Spleen (tissue), 11 donors: Measurements from ENCODE around the gene RNASE7. TPM values are rescaled to one million over a fixed set of nuclear protein-coding genes. Genes with fewer than 3 reads are reported as not detected.
A peak's percentile ranks its signal among the peaks of the same experiment; 100 is the strongest.

Source experiments
- DNase-seq: peaks from one replicate; pipeline ENCODE4 v3.0.0-alpha.2; 2020
- H3K27ac ChIP-seq, 8 donors: fragments of 200-600 bp; sonication (generic) in 7 of 8; 1 replicate in 4 of 8; 2 replicates in 4 of 8; pipeline versions ENCODE4 v1.5.0 to v1.8.0; 2016 to 2021; ENCODE audit warnings: inconsistent platforms in 4 of 8, mild to moderate bottlenecking in 4 of 8, moderate library complexity in 1 of 8
- H3K27me3 ChIP-seq, 7 donors: fragments of 200-600 bp; sonication (generic) in 6 of 7; replicated peaks in 1 of 7; 1 replicate in 4 of 7; 2 replicates in 3 of 7; pipeline versions ENCODE4 v1.5.0 to v1.8.0; 2016 to 2021; ENCODE audit warnings: inconsistent platforms in 3 of 7, mild to moderate bottlenecking in 1 of 7
- H3K36me3 ChIP-seq, 6 donors: fragments of 200-600 bp; sonication (generic) in 5 of 6; 1 replicate in 4 of 6; 2 replicates in 2 of 6; pipeline versions ENCODE4 v1.5.0 to v1.8.0; 2016 to 2021; ENCODE audit warnings: inconsistent platforms in 2 of 6
- H3K4me1 ChIP-seq, 6 donors: fragments of 200-600 bp; sonication (generic) in 5 of 6; 1 replicate in 3 of 6; 2 replicates in 3 of 6; pipeline versions ENCODE4 v1.5.0 to v1.8.0; 2016 to 2021; ENCODE audit warnings: inconsistent platforms in 3 of 6
- H3K4me3 ChIP-seq, 8 donors: fragments of 200-600 bp; sonication (generic) in 7 of 8; 1 replicate in 4 of 8; 2 replicates in 4 of 8; pipeline versions ENCODE4 v1.5.0 to v1.8.0; 2016 to 2021; ENCODE audit warnings: inconsistent platforms in 4 of 8, mild to moderate bottlenecking in 4 of 8, moderate library complexity in 2 of 8
- H3K9me3 ChIP-seq, 8 donors: fragments of 200-600 bp; sonication (generic) in 7 of 8; 1 replicate in 4 of 8; 2 replicates in 4 of 8; pipeline versions ENCODE4 v1.5.0 to v1.8.0; 2016 to 2021; ENCODE audit warnings: inconsistent platforms in 4 of 8
- POLR2A ChIP-seq, 3 donors: fragments of 450-650 bp; IDR thresholded peaks; one replicate each; pipeline ENCODE4 v1.5.1; 2017; ENCODE audit warnings: antibody characterized with exemption in 3 of 3, mild to moderate bottlenecking in 1 of 3
- POLR2AphosphoS5 ChIP-seq, 3 donors: sonication (generic); formaldehyde crosslinking; IDR thresholded peaks; one replicate each; pipeline ENCODE4 v1.5.1; 2017; ENCODE audit warnings: antibody characterized with exemption in 3 of 3
- WGBS, 5 donors: extraction: QIAGEN DNeasy Blood & Tissue Kit in 3 of 5; methylation state at CpG; one replicate each; pipeline versions ENCODE4 v1.1.5 to v1.1.7; 2013 to 2018; 5-methylcytosine and 5-hydroxymethylcytosine counted together
- intact Hi-C: fragments of 100-400 bp; cut with DNase I; formaldehyde crosslinking; loops from one replicate; pipeline ENCODE4 v1.15.0; 2023; ENCODE audit warnings: low total_unique reads
- polyA plus RNA-seq, 3 donors: library from polyadenylated mRNA; stranded (reverse); fragments of 200-250 nt; gene quantifications; one replicate each; pipeline ENCODE4 v1.2.1, GENCODE V29; 2013
- total RNA-seq, 7 donors: library from RNA; depleted of rRNA in 3 of 7; stranded (reverse); fragments of >200 nt in 3 of 7; fragmentation: NEBNext Ultra II Directional in 4 of 7; extraction: Animal tissue kit (Norgen Biotek cat#: 25700) in 4 of 7; gene quantifications; one replicate each; pipeline versions ENCODE4 v1.1.0 to v1.2.1, GENCODE V29; 2016 to 2021
- TF ChIP-seq, protein P1 (sequence below), 11 experiments: fragments of 200-600 bp in 7 of 11; fragments of 450-650 bp in 4 of 11; sonication (generic) in 4 of 11; IDR thresholded peaks in 8 of 11; conservative IDR thresholded peaks in 3 of 11; 1 replicate in 7 of 11; 2 replicates in 4 of 11; pipeline versions ENCODE4 v1.4.0 to v1.8.0; 2016 to 2021; ENCODE audit warnings: antibody characterized with exemption in 11 of 11, inconsistent platforms in 4 of 11, mild to moderate bottlenecking in 1 of 11
- donor health status: healthy with polysubstance abuse.
- donor health status: DM: no; HTN: no; CAD: no; lungs with moderate emphysema.
- donor health status: DM: no; HTN: no; CAD: no.
- donor health status: Bipolar disorder and iron deficiency.
- donor health status: healthy.
- donor health status: DM: no; HTN: no; CAD: no.
- donor health status: DM: yes; HTN: yes; CAD: no.

Gene RNASE7
- total and polyA plus RNA-seq, 10 donors: not detected

DNA sequence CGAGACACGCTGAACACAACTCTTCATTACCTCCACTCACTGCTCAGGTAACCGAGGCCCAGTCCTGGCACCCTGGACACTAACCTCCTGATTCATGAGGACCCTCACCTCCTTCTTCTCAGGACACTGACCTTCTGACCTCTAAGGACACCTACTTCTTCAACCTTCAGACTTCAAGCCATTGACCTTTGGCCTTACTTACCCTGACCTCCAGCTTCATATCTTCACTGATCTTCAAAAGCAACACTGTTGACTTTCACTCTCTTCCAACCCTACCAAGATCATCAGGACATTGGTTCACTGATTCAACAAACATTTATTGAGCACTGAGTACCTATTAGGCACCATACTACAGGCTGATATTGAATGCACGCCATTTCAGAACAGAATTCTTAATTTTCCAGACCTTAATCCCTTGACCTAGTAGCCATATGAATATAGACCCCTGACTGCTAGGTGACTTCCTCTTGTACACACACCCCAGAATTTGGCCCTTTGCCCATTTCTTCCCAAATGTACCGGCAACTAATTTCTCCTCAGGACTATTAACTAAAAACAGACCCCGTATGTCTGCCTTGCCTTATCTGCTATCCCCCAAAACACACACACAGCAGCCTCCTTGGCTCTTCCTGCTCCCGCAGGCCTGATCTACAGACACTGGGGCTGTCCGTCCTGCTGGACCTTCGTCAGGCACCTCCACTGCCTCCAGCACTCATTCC, 33.7 kb downstream of the RNASE7 start:
- TF ChIP-seq POLR2AphosphoS5 (IDR thresholded peaks at IDR 0.05) (no peak), POLR2A (IDR thresholded peaks at IDR 0.05) (no peak)
- TF ChIP-seq, protein P1, sequence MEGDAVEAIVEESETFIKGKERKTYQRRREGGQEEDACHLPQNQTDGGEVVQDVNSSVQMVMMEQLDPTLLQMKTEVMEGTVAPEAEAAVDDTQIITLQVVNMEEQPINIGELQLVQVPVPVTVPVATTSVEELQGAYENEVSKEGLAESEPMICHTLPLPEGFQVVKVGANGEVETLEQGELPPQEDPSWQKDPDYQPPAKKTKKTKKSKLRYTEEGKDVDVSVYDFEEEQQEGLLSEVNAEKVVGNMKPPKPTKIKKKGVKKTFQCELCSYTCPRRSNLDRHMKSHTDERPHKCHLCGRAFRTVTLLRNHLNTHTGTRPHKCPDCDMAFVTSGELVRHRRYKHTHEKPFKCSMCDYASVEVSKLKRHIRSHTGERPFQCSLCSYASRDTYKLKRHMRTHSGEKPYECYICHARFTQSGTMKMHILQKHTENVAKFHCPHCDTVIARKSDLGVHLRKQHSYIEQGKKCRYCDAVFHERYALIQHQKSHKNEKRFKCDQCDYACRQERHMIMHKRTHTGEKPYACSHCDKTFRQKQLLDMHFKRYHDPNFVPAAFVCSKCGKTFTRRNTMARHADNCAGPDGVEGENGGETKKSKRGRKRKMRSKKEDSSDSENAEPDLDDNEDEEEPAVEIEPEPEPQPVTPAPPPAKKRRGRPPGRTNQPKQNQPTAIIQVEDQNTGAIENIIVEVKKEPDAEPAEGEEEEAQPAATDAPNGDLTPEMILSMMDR (IDR thresholded peaks at IDR 0.05 in 8 of 11, conservative IDR thresholded peaks at IDR 0.05 in 3 of 11): no peak
- H3K36me3 ChIP-seq: peaks cover 0 to 83% (median 26%) of the 10 kb centered on the region in 6 donors
- peak overlapping the region in 7 of 8 donors; percentile 13 to 94 (median 44) for H3K27ac ChIP-seq

DNA sequence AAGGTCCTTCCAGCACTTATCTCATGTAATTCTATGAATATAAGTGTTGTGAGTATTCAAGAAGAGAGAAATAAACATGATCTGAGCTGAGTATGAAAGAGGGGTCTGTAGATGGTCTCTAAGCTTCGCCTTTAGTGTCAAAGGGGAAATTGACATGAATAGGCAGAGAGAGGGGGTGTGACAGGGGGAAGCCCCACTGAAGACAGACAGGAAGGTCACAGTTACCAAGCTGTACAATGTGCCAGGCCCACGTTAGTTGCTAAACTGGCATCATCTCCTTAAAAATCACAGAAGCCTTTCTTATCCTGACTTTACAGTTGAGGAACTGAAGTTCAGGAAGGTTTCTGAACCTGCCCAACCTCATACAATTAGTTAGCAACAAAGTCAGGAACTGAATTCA, 35.5 kb downstream of the RNASE7 start:
- H3K4me3 ChIP-seq: no peak overlapping the region
- H3K36me3 ChIP-seq: peaks cover 0 to 100% (median 41%) of the 10 kb centered on the region in 6 donors
- no peaks in the 10 kb centered on the region for H3K9me3 ChIP-seq
- 29 to 50% (median 37%) methylated on average over 2 of the region's 2 CpGs for WGBS, 5 donors
- TF ChIP-seq, protein P1 (IDR thresholded peaks at IDR 0.05 in 8 of 11, conservative IDR thresholded peaks at IDR 0.05 in 3 of 11): no peak
- TF ChIP-seq POLR2A (IDR thresholded peaks at IDR 0.05) (no peak), POLR2AphosphoS5 (IDR thresholded peaks at IDR 0.05) (no peak)
- peaks cover 0 to 6% (median 0%) of the 10 kb centered on the region in 7 donors for H3K27me3 ChIP-seq
- peaks cover 3 to 80% (median 44%) of the 10 kb centered on the region in 6 donors for H3K4me1 ChIP-seq
- intact Hi-C loops: no loop called here
- DNase-seq: no peak
- peak overlapping the region in 7 of 8 donors; percentile 22 to 93 (median 60) for H3K27ac ChIP-seq

More for the DNA sequence above, 33.7 kb downstream of the RNASE7 start:
- H3K9me3 ChIP-seq: no peaks in the 10 kb centered on the region
- peaks cover 0 to 21% (median 4%) of the 10 kb centered on the region in 7 donors for H3K27me3 ChIP-seq
- intact Hi-C loops: no loop called here
- peaks cover 19 to 92% (median 59%) of the 10 kb centered on the region in 6 donors for H3K4me1 ChIP-seq
- H3K4me3 ChIP-seq: no peak overlapping the region
- 82 to 88% (median 82%) methylated on average over 9 of the region's 9 CpGs for WGBS, 5 donors
- no peak for DNase-seq

DNA sequence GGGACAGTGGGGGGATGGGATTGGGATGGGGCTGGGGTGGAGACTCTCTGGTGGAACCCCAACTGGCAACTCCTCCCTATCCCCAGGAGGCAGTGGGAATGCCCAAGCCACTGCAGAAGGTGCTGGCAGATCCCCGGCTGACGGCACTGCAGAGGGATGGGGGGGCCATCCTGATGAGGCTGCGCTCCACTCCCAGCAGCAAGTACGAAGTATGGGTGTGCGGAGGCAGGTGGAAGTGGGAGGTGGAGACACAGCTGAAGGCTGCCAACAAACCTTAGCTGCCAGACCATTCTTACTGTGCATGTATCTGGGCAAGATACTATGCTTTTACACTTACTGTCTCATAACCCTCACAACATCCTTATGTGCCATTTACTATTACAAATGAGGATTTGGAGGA, 36.1 kb downstream of the RNASE7 start:
- TF ChIP-seq, protein P1 (IDR thresholded peaks at IDR 0.05 in 8 of 11, conservative IDR thresholded peaks at IDR 0.05 in 3 of 11): no peak
- TF ChIP-seq POLR2A (IDR thresholded peaks at IDR 0.05) (no peak), POLR2AphosphoS5 (IDR thresholded peaks at IDR 0.05) (no peak)
- H3K4me1 ChIP-seq: peaks cover 3 to 74% (median 38%) of the 10 kb centered on the region in 6 donors
- peaks cover 0 to 100% (median 44%) of the 10 kb centered on the region in 6 donors for H3K36me3 ChIP-seq
- intact Hi-C loops: no loop called here
- WGBS, 5 donors: 67 to 91% (median 77%) methylated on average over 5 of the region's 5 CpGs
- no peak overlapping the region for H3K4me3 ChIP-seq
- H3K9me3 ChIP-seq: no peaks in the 10 kb centered on the region
- no peak for DNase-seq
- peaks cover 0 to 5% (median 0%) of the 10 kb centered on the region in 7 donors for H3K27me3 ChIP-seq
- H3K27ac ChIP-seq: peak overlapping the region in 6 of 8 donors; percentile 44 to 93 (median 65)

DNA sequence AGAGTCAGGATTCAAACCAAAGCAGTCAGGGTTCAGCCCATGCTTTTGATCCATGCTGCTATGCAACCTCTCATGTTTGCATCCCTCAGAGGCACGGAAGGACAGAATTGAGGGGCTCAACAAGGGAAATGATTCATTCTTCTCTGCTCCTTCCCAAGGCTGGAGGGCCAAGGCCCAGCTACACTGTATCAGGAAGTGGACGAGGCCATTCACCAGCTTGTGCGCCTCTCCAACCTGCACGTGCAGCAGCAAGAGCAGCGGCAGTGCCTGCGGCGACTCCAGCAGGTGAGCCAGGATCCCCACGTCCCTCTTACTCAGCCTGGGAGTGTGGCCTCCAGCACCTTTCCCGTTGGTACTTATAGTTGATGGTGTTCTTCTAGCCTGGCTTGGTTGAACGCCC, 36.6 kb downstream of the RNASE7 start:
- Histone ChIP-seq H3K27me3 (peaks cover 0 to 3% (median 0%) of the 10 kb centered on the region in 7 donors), H3K36me3 (peaks cover 0 to 100% (median 45%) of the 10 kb centered on the region in 6 donors), H3K4me1 (peaks cover 3 to 72% (median 37%) of the 10 kb centered on the region in 6 donors), H3K4me3 (no peak overlapping the region), H3K9me3 (no peaks in the 10 kb centered on the region), H3K27ac (peak overlapping the region in 5 of 8 donors; percentile 60 to 93 (median 70))
- 69 to 75% (median 75%) methylated on average over 10 of the region's 10 CpGs for WGBS, 5 donors
- intact Hi-C loops: no loop called here
- no peak for DNase-seq
- peak; percentile 82 to 88 (median 87) for TF ChIP-seq POLR2AphosphoS5 (IDR thresholded peaks at IDR 0.05)
- TF ChIP-seq, protein P1 (IDR thresholded peaks at IDR 0.05 in 8 of 11, conservative IDR thresholded peaks at IDR 0.05 in 3 of 11): no peak
